ENCODE data around the gene LILRA6. TPM values are rescaled to one million over a fixed set of nuclear protein-coding genes. Genes with fewer than 3 reads are reported as not detected.
"Not testable (repeated sequence)": the region's sequence is repeated elsewhere in the genome, so short reads cannot be mapped to it uniquely, and the experiment has no call there.

LILRA6 gene
- total RNA-seq, 1 donor from 2014 or later = not detected

GRCh38 chr19:54275951-54276350 lies 33.4 kb upstream of the LILRA6 start:
- FAIRE-seq = no peak

GRCh38 chr19:54274516-54274915 lies 31.9 kb upstream of the LILRA6 start:
- H3K9me3 Mint-ChIP-seq (ENCODE audit: unreplicated experiment); H3K9ac ChIP-seq (ENCODE audit: low read length); H3K9me3 ChIP-seq (ENCODE audit: insufficient read depth, low read depth, low read length); H3K27ac Mint-ChIP-seq (ENCODE audit: unreplicated experiment); H3K4me2 ChIP-seq (ENCODE audit: low read length); H4K20me1 ChIP-seq (ENCODE audit: insufficient read depth, low read length); H3K4me3 Mint-ChIP-seq (ENCODE audit: unreplicated experiment); H3K27ac ChIP-seq (ENCODE audit: low read depth, low read length); DNase-seq (ENCODE audit: low read depth); H3K79me2 ChIP-seq (ENCODE audit: insufficient read depth, low read length); H3K36me3 ChIP-seq (ENCODE audit: insufficient read depth, low read length); H3K4me1 ChIP-seq (ENCODE audit: insufficient read depth, low read length); H3K4me3 ChIP-seq (ENCODE audit: insufficient read depth, low read depth, low read length); H3K36me3 Mint-ChIP-seq (ENCODE audit: low read depth, unreplicated experiment); H2AFZ ChIP-seq (ENCODE audit: low read depth, low read length); H3K27me3 ChIP-seq (ENCODE audit: insufficient read depth, low read length); H3K4me1 Mint-ChIP-seq (ENCODE audit: low read depth, unreplicated experiment); FAIRE-seq: not testable (repeated sequence)
- H3K27me3 Mint-ChIP-seq (ENCODE audit: low read depth, unreplicated experiment) = peaks cover 45% of the 10 kb centered on the region

More at GRCh38 chr19:54275951-54276350, 33.4 kb upstream of the LILRA6 start:
- no peaks in the 10 kb centered on the region for H3K4me1 ChIP-seq (ENCODE audit: insufficient read depth, low read length)
- no peaks in the 10 kb centered on the region for H3K27me3 ChIP-seq (ENCODE audit: insufficient read depth, low read length)
- H3K4me3 ChIP-seq (ENCODE audit: insufficient read depth, low read depth, low read length) = no peak overlapping the region
- DNase-seq (ENCODE audit: low read depth) = no peak
- H3K36me3 ChIP-seq (ENCODE audit: insufficient read depth, low read length) = no peaks in the 10 kb centered on the region
- no peak overlapping the region for H3K9ac ChIP-seq (ENCODE audit: low read length)
- no peaks in the 10 kb centered on the region for H3K4me1 Mint-ChIP-seq (ENCODE audit: low read depth, unreplicated experiment)
- no peaks in the 10 kb centered on the region for H3K9me3 Mint-ChIP-seq (ENCODE audit: unreplicated experiment)
- H3K79me2 ChIP-seq (ENCODE audit: insufficient read depth, low read length) = no peaks in the 10 kb centered on the region
- H3K27ac Mint-ChIP-seq (ENCODE audit: unreplicated experiment) = no peak overlapping the region
- H2AFZ ChIP-seq (ENCODE audit: low read depth, low read length) = no peak overlapping the region
- TF ChIP-seq CTCF (IDR thresholded peaks at IDR 0.05; ENCODE audit: insufficient read depth, low read depth, low read length) (no peak), EZH2 (IDR thresholded peaks at IDR 0.05; ENCODE audit: insufficient read depth, low read length) (no peak)
- no peaks in the 10 kb centered on the region for H3K36me3 Mint-ChIP-seq (ENCODE audit: low read depth, unreplicated experiment)
- no peaks in the 10 kb centered on the region for H4K20me1 ChIP-seq (ENCODE audit: insufficient read depth, low read length)
- peaks cover 51% of the 10 kb centered on the region for H3K27me3 Mint-ChIP-seq (ENCODE audit: low read depth, unreplicated experiment)
- H3K4me3 Mint-ChIP-seq (ENCODE audit: unreplicated experiment) = no peak overlapping the region
- no peaks in the 10 kb centered on the region for H3K9me3 ChIP-seq (ENCODE audit: insufficient read depth, low read depth, low read length)
- no peak overlapping the region for H3K27ac ChIP-seq (ENCODE audit: low read depth, low read length)
- no peak overlapping the region for H3K4me2 ChIP-seq (ENCODE audit: low read length)

- DNase-seq (ENCODE audit: low read depth) (no peak), FAIRE-seq (no peak)
- Histone ChIP-seq H3K9me3 (ENCODE audit: insufficient read depth, low read depth, low read length) (no peaks in the 10 kb centered on the region), H3K36me3 (ENCODE audit: insufficient read depth, low read length) (no peaks in the 10 kb centered on the region), H3K4me3 (ENCODE audit: insufficient read depth, low read depth, low read length) (no peak overlapping the region), H3K9ac (ENCODE audit: low read length) (no peak overlapping the region), H2AFZ (ENCODE audit: low read depth, low read length) (no peak overlapping the region), H3K27ac (ENCODE audit: low read depth, low read length) (no peak overlapping the region), H3K27me3 (ENCODE audit: insufficient read depth, low read length) (no peaks in the 10 kb centered on the region), H3K4me1 (ENCODE audit: insufficient read depth, low read length) (no peaks in the 10 kb centered on the region), H3K4me2 (ENCODE audit: low read length) (no peak overlapping the region), H4K20me1 (ENCODE audit: insufficient read depth, low read length) (no peaks in the 10 kb centered on the region), H3K79me2 (ENCODE audit: insufficient read depth, low read length) (no peaks in the 10 kb centered on the region)
- no peaks in the 10 kb centered on the region for H3K36me3 Mint-ChIP-seq (ENCODE audit: low read depth, unreplicated experiment)
- peaks cover 42% of the 10 kb centered on the region for H3K27me3 Mint-ChIP-seq (ENCODE audit: low read depth, unreplicated experiment)
- no peaks in the 10 kb centered on the region for H3K4me1 Mint-ChIP-seq (ENCODE audit: low read depth, unreplicated experiment)
- no peak for TF ChIP-seq CTCF (IDR thresholded peaks at IDR 0.05; ENCODE audit: insufficient read depth, low read depth, low read length)
- TF ChIP-seq EZH2 (IDR thresholded peaks at IDR 0.05; ENCODE audit: insufficient read depth, low read length) = no peak
- H3K9me3 Mint-ChIP-seq (ENCODE audit: unreplicated experiment) = peaks cover 3% of the 10 kb centered on the region
- no peak overlapping the region for H3K27ac Mint-ChIP-seq (ENCODE audit: unreplicated experiment)
- no peak overlapping the region for H3K4me3 Mint-ChIP-seq (ENCODE audit: unreplicated experiment)
Observed at GRCh38 chr19:54273821-54274220, 31.2 kb upstream of the LILRA6 start.

GRCh38 chr19:54272181-54272580 lies 29.6 kb upstream of the LILRA6 start:
- not testable (repeated sequence) for FAIRE-seq; H2AFZ ChIP-seq (ENCODE audit: low read depth, low read length); H4K20me1 ChIP-seq (ENCODE audit: insufficient read depth, low read length); H3K4me1 ChIP-seq (ENCODE audit: insufficient read depth, low read length); H3K9me3 Mint-ChIP-seq (ENCODE audit: unreplicated experiment); H3K4me3 Mint-ChIP-seq (ENCODE audit: unreplicated experiment); DNase-seq (ENCODE audit: low read depth); H3K4me3 ChIP-seq (ENCODE audit: insufficient read depth, low read depth, low read length); H3K36me3 Mint-ChIP-seq (ENCODE audit: low read depth, unreplicated experiment); H3K9ac ChIP-seq (ENCODE audit: low read length); H3K4me2 ChIP-seq (ENCODE audit: low read length); H3K4me1 Mint-ChIP-seq (ENCODE audit: low read depth, unreplicated experiment); H3K9me3 ChIP-seq (ENCODE audit: insufficient read depth, low read depth, low read length); H3K79me2 ChIP-seq (ENCODE audit: insufficient read depth, low read length); H3K27ac Mint-ChIP-seq (ENCODE audit: unreplicated experiment); H3K27me3 ChIP-seq (ENCODE audit: insufficient read depth, low read length); H3K27ac ChIP-seq (ENCODE audit: low read depth, low read length); H3K36me3 ChIP-seq (ENCODE audit: insufficient read depth, low read length)
- H3K27me3 Mint-ChIP-seq (ENCODE audit: low read depth, unreplicated experiment) = peaks cover 48% of the 10 kb centered on the region

- not testable (repeated sequence) for H3K9ac ChIP-seq (ENCODE audit: low read length); H3K4me2 ChIP-seq (ENCODE audit: low read length); H4K20me1 ChIP-seq (ENCODE audit: insufficient read depth, low read length); H3K9me3 Mint-ChIP-seq (ENCODE audit: unreplicated experiment); H3K27ac Mint-ChIP-seq (ENCODE audit: unreplicated experiment); H3K27ac ChIP-seq (ENCODE audit: low read depth, low read length); DNase-seq (ENCODE audit: low read depth); FAIRE-seq; H3K4me3 Mint-ChIP-seq (ENCODE audit: unreplicated experiment); H3K4me3 ChIP-seq (ENCODE audit: insufficient read depth, low read depth, low read length); H3K79me2 ChIP-seq (ENCODE audit: insufficient read depth, low read length); H3K9me3 ChIP-seq (ENCODE audit: insufficient read depth, low read depth, low read length); H3K4me1 Mint-ChIP-seq (ENCODE audit: low read depth, unreplicated experiment); H3K36me3 Mint-ChIP-seq (ENCODE audit: low read depth, unreplicated experiment); H3K36me3 ChIP-seq (ENCODE audit: insufficient read depth, low read length); H2AFZ ChIP-seq (ENCODE audit: low read depth, low read length); H3K27me3 ChIP-seq (ENCODE audit: insufficient read depth, low read length); H3K4me1 ChIP-seq (ENCODE audit: insufficient read depth, low read length)
- peaks cover 44% of the 10 kb centered on the region for H3K27me3 Mint-ChIP-seq (ENCODE audit: low read depth, unreplicated experiment)
Observed at GRCh38 chr19:54271587-54271986, 29.0 kb upstream of the LILRA6 start.

All from astrocyte (in vitro differentiated cells and primary cell).